Esophagus squamous epithelium (tissue), 4 donors: ENCODE results near the gene GLIS1.

Experiments
- POLR2A ChIP-seq, 4 donors: fragments of 450-650 bp; IDR thresholded peaks; one replicate each; pipeline ENCODE4 v1.6.1; 2017; ENCODE audit warnings: antibody characterized with exemption in 4 of 4, mild to moderate bottlenecking in 4 of 4, moderate library complexity in 3 of 4
- TF ChIP-seq, protein P1 (sequence below), 6 experiments: fragments of 450-650 bp in 4 of 6; fragments of 200-600 bp in 2 of 6; sonication (generic) in 2 of 6; IDR thresholded peaks; one replicate each; pipeline ENCODE4 v1.5.1; 2016 to 2019; ENCODE audit warnings: antibody characterized with exemption in 6 of 6, mild to moderate bottlenecking in 4 of 6, moderate library complexity in 4 of 6

DNA sequence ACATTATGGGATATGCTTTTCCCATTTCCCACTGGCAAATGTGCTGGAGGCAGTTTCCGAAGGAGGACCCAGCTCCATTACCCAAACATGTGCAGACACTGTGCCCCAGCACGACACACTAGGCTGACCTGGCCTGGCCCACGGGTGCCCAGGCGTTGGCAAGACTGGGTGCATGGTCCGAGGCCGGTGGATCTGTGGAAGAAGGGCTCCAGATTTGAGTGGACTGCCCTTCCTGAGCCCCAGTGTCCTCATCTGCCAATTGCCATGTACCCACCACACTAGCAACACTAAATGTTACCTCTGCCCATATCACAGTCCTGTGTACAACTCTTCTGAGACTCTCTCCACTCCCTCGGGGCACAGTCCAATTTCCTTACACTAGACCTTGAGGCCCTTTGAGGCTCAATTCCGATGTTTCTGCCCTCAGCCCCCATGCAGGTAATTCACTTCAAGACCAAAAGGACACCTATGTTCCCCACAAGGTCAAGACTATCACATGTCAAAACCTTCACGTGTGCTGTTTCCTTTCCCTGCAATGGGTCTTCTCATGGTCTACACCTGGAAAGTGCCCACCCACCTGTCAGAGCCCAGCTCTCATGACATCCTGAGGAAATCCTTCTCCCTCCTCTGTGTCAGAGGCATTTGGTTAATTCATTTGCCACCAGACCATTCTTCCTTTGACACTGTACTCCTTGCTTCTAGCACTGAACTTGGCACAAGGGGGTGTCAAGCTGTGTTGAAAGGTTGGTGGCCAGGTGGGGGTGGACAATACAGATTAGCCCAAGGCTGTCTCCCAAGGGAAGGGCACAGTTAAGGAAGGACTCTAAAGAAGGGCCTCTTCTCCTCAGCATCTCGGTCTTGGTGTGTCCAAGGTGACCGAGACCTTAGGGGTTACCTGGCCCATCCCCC lies 154.8 kb downstream of the GLIS1 start:
- no peak for TF ChIP-seq POLR2A (IDR thresholded peaks at IDR 0.05)
- TF ChIP-seq, protein P1, sequence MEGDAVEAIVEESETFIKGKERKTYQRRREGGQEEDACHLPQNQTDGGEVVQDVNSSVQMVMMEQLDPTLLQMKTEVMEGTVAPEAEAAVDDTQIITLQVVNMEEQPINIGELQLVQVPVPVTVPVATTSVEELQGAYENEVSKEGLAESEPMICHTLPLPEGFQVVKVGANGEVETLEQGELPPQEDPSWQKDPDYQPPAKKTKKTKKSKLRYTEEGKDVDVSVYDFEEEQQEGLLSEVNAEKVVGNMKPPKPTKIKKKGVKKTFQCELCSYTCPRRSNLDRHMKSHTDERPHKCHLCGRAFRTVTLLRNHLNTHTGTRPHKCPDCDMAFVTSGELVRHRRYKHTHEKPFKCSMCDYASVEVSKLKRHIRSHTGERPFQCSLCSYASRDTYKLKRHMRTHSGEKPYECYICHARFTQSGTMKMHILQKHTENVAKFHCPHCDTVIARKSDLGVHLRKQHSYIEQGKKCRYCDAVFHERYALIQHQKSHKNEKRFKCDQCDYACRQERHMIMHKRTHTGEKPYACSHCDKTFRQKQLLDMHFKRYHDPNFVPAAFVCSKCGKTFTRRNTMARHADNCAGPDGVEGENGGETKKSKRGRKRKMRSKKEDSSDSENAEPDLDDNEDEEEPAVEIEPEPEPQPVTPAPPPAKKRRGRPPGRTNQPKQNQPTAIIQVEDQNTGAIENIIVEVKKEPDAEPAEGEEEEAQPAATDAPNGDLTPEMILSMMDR (IDR thresholded peaks at IDR 0.05): no peak
